HG03060 (cell line): ENCODE measurements around the gene CSNK1A1.
A peak's percentile ranks its signal among the peaks of the same experiment; 100 is the strongest.
"Not testable (repeated sequence)": the region's sequence is repeated elsewhere in the genome, so short reads cannot be mapped to it uniquely, and the experiment has no call there.

Experiments
- ATAC-seq: cut with Tn5 transposase; IDR thresholded peaks from one replicate; pipeline ENCODE4 v1.9.1; 2021; ENCODE audit warnings: low read depth, moderate number of reproducible peaks; ENCODE audit not compliant: unreplicated experiment

The CSNK1A1 gene

GRCh38 chr5:149551227-149552037, at the start of gene CSNK1A1:
CSNK1A1 (minus strand) TSS chr5:149551439; CDS start chr5:149550964, 475 bp downstream.
- ATAC-seq, result peak; percentile 80

GRCh38 chr5:149600932-149601331, 49.7 kb upstream of the CSNK1A1 start:
- no peak for ATAC-seq

- no peak for ATAC-seq
Measured at GRCh38 chr5:149599375-149599774, 48.1 kb upstream of the CSNK1A1 start.

GRCh38 chr5:149598966-149599365, 47.7 kb upstream of the CSNK1A1 start:
- ATAC-seq, result no peak

- ATAC-seq, result not testable (repeated sequence)
Measured at GRCh38 chr5:149598234-149598633, 47.0 kb upstream of the CSNK1A1 start.

GRCh38 chr5:149597618-149598017, 46.4 kb upstream of the CSNK1A1 start:
- no peak for ATAC-seq

GRCh38 chr5:149596712-149597111, 45.5 kb upstream of the CSNK1A1 start:
- no peak for ATAC-seq

- ATAC-seq, result not testable (repeated sequence)
Measured at GRCh38 chr5:149595105-149595504, 43.9 kb upstream of the CSNK1A1 start.

- ATAC-seq, result no peak
Measured at GRCh38 chr5:149594206-149594895, 43.1 kb upstream of the CSNK1A1 start.

- no peak for ATAC-seq
Measured at GRCh38 chr5:149593370-149593769, 42.1 kb upstream of the CSNK1A1 start.

- no peak for ATAC-seq
Measured at GRCh38 chr5:149588936-149589335, 37.7 kb upstream of the CSNK1A1 start.

- ATAC-seq, result no peak
Measured at GRCh38 chr5:149586708-149587318, 35.6 kb upstream of the CSNK1A1 start.

- no peak for ATAC-seq
Measured at GRCh38 chr5:149585910-149586309, 34.7 kb upstream of the CSNK1A1 start.

- no peak for ATAC-seq
Measured at GRCh38 chr5:149584121-149584520, 32.9 kb upstream of the CSNK1A1 start.

- no peak for ATAC-seq
Measured at GRCh38 chr5:149583394-149583793, 32.2 kb upstream of the CSNK1A1 start.

- ATAC-seq, result no peak
Measured at GRCh38 chr5:149581931-149582768, 30.9 kb upstream of the CSNK1A1 start.

- ATAC-seq, result no peak
Measured at GRCh38 chr5:149581192-149581861, 30.1 kb upstream of the CSNK1A1 start, which contains the start of gene ARHGEF37. ARHGEF37 (plus strand) TSS chr5:149581498; CDS start chr5:149597770, 16,272 bp downstream.

GRCh38 chr5:149580808-149581191, 29.6 kb upstream of the CSNK1A1 start:
- ATAC-seq, result no peak

- no peak for ATAC-seq
Measured at GRCh38 chr5:149578896-149579295, 27.7 kb upstream of the CSNK1A1 start.

GRCh38 chr5:149576021-149576420, 24.8 kb upstream of the CSNK1A1 start:
- no peak for ATAC-seq
